ENCODE measurements around the gene PHETA2. TPM values are rescaled to one million over a fixed set of nuclear protein-coding genes. Genes with fewer than 3 reads are reported as not detected.

PHETA2 gene
- not detected in 5 replicates for total RNA-seq (2022; extraction: Qiagen RNA extraction; ENCODE audit: low read depth)

GRCh38 chr22:42074132-42074811, at the start of gene PHETA2:
Gene PHETA2 (plus strand): TSS chr22:42074248. CDS start chr22:42077294, 3,046 bp downstream.

GRCh38 chr22:42070517-42071422, 3.3 kb upstream of the PHETA2 start, which contains the start of gene NAGA:
Gene NAGA (minus strand): TSS chr22:42070812. CDS start chr22:42070297, 515 bp downstream.

GRCh38 chr22:42079319-42080251, 5.5 kb downstream of the PHETA2 start, which contains the start of gene SMDT1:
Gene SMDT1 (plus strand): TSS chr22:42079700. CDS start chr22:42079769, 69 bp downstream.

GRCh38 chr22:42090596-42091454, 16.8 kb downstream of the PHETA2 start, which contains the start of gene NDUFA6:
Gene NDUFA6 (minus strand): TSS chr22:42090772. CDS start chr22:42090744, 28 bp downstream.

Other genes with a start within 250 kb of the PHETA2 start
- gene SREBF2, start 241.1 kb upstream of the PHETA2 start, total RNA-seq (2022; extraction: Qiagen RNA extraction; ENCODE audit: low read depth): 22.3 to 31.9 TPM (median 28.6 TPM) in 5 replicates
- 0.13 to 0.26 TPM (median 0.18 TPM) in 5 replicates for gene SHISA8, start 159.2 kb upstream of the PHETA2 start, total RNA-seq (2022; extraction: Qiagen RNA extraction; ENCODE audit: low read depth)
- 0.19 to 0.27 TPM (median 0.22 TPM) in 5 replicates for gene TNFRSF13C, start 147.4 kb upstream of the PHETA2 start, total RNA-seq (2022; extraction: Qiagen RNA extraction; ENCODE audit: low read depth)
- 27.0 to 40.9 TPM (median 38.3 TPM) in 5 replicates for gene CENPM, start 127.1 kb upstream of the PHETA2 start, total RNA-seq (2022; extraction: Qiagen RNA extraction; ENCODE audit: low read depth)
- 0.80 to 1.3 TPM (median 1.2 TPM) in 5 replicates for gene SEPTIN3, start 104.8 kb upstream of the PHETA2 start, total RNA-seq (2022; extraction: Qiagen RNA extraction; ENCODE audit: low read depth)
- 0.06 to 0.14 TPM in 2 of 5 replicates, not detected in the others for gene WBP2NL, start 75.5 kb upstream of the PHETA2 start, total RNA-seq (2022; extraction: Qiagen RNA extraction; ENCODE audit: low read depth)
- 5.6 to 7.6 TPM (median 6.7 TPM) in 5 replicates for gene NAGA, start 3.4 kb upstream of the PHETA2 start, total RNA-seq (2022; extraction: Qiagen RNA extraction; ENCODE audit: low read depth)
- 21.3 to 48.9 TPM (median 42.4 TPM) in 5 replicates for gene SMDT1, start 5.5 kb downstream of the PHETA2 start, total RNA-seq (2022; extraction: Qiagen RNA extraction; ENCODE audit: low read depth)
- 61.9 to 91.1 TPM (median 70.0 TPM) in 5 replicates for gene NDUFA6, start 16.5 kb downstream of the PHETA2 start, total RNA-seq (2022; extraction: Qiagen RNA extraction; ENCODE audit: low read depth)
- gene CYP2D6, start 56.6 kb downstream of the PHETA2 start, total RNA-seq (2022; extraction: Qiagen RNA extraction; ENCODE audit: low read depth): 0.13 to 0.69 TPM (median 0.54 TPM) in 5 replicates
- gene TCF20, start 196.4 kb downstream of the PHETA2 start, total RNA-seq (2022; extraction: Qiagen RNA extraction; ENCODE audit: low read depth): 13.6 to 15.1 TPM (median 14.7 TPM) in 5 replicates